Ovary (tissue), 3 donors: ENCODE data around the gene STAT6.

ENCODE experiments used
- EP300 ChIP-seq: sonication (generic); formaldehyde crosslinking; IDR thresholded peaks from one replicate; pipeline ENCODE4 v1.6.1; 2017; ENCODE audit warnings: antibody characterized with exemption
- POLR2A ChIP-seq: fragments of 450-650 bp; IDR thresholded peaks from one replicate; pipeline ENCODE4 v1.6.1; 2017; ENCODE audit warnings: antibody characterized with exemption, mild to moderate bottlenecking, moderate library complexity
- TF ChIP-seq, protein P1 (sequence below), 3 donors: fragments of 450-650 bp in 2 of 3; fragments of 200-600 bp in 1 of 3; IDR thresholded peaks; one replicate each; pipeline versions ENCODE4 v1.5.1 to v1.8.0; 2016 to 2022; ENCODE audit warnings: antibody characterized with exemption in 3 of 3, mild to moderate bottlenecking in 1 of 3
- donor health status: DM: no; HTN: no; CAD: no.

DNA sequence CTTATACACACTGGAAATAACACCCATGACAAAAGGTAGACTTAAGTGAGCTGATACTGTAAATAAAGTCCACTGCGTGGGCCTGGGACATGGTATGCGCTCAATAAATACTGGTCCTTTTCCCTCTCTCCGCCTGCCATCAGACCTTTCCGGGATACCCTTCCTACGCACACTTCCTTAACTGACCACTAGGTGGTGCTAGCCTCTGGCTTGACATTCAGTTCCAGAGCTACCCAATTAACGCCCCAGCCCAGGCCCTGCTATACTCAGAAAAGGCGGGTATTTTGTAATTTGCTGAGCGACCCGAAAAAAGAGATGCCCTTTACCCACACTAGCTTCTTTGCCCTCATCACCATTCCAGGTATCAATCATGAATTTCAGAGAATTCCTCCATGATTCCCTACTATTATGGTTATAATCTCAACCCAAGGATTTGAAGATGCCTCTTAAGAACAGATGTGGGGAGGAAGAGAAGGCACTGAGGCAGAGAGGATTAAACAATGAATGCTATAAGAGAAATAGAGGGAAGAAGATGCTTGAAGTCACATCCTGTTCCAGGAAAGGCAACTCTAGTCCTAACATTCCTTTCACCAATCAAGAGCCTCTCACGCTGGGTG lies 13.2 kb upstream of the STAT6 start:
- TF ChIP-seq, protein P1, sequence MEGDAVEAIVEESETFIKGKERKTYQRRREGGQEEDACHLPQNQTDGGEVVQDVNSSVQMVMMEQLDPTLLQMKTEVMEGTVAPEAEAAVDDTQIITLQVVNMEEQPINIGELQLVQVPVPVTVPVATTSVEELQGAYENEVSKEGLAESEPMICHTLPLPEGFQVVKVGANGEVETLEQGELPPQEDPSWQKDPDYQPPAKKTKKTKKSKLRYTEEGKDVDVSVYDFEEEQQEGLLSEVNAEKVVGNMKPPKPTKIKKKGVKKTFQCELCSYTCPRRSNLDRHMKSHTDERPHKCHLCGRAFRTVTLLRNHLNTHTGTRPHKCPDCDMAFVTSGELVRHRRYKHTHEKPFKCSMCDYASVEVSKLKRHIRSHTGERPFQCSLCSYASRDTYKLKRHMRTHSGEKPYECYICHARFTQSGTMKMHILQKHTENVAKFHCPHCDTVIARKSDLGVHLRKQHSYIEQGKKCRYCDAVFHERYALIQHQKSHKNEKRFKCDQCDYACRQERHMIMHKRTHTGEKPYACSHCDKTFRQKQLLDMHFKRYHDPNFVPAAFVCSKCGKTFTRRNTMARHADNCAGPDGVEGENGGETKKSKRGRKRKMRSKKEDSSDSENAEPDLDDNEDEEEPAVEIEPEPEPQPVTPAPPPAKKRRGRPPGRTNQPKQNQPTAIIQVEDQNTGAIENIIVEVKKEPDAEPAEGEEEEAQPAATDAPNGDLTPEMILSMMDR (IDR thresholded peaks at IDR 0.05) = peak; percentile 88 to 96 (median 94)
- TF ChIP-seq POLR2A (no peak), EP300 (no peak)
